Stimulated activated CD4-positive, alpha-beta T cell treated with anti-CD3 and anti-CD28 coated beads, TNF-alpha, amount 100 ng/mL, for 48 hours (primary cell): Measurements from ENCODE around the gene TARS3.
A peak's percentile ranks its signal among the peaks of the same experiment; 100 is the strongest.

Source experiments
- DNase-seq, 3 donors: peaks; one replicate each; pipeline ENCODE4 v3.0.0-alpha.2; 2020; ENCODE audit warnings: low read depth in 3 of 3

The TARS3 gene

DNA sequence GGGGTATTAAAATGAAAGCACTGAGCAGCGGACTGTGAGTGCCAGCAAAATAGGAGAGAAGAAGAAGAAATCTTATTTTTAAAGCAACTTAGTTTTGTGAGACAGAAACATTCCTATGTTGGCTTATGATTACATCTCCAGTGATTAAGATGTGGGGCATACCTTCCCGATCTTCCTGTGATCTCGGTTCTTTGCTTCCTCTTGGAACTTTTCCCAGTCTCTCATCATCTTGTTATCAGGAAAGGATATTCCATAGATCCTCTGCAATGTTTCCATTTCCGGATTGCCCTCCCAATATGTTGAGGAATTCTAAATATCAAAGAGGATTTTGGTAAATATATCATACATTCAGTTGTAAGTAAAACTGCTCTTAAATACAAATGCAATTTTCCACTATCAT is 22.2 kb downstream of the TARS3 start:
- DNase-seq = no peak

DNA sequence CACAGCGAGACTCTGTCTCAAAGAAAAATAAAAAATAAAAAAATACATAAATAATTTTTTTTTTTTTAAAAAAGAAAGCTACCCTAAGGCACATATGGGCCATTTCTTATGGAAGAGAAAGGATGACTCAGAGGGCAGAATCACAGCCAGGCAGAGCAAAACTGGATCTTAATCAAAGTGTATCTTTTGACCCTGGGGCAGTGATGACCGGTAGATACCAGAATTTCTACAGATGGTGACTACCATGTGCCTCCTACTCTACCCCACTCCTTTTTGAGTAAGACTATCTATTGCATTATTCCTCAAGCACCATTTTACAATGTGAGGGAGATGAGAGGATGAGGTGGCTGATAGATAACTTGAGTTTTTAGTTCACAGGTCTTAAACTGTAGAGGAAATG is 26.0 kb downstream of the TARS3 start:
- DNase-seq = no peak

DNA sequence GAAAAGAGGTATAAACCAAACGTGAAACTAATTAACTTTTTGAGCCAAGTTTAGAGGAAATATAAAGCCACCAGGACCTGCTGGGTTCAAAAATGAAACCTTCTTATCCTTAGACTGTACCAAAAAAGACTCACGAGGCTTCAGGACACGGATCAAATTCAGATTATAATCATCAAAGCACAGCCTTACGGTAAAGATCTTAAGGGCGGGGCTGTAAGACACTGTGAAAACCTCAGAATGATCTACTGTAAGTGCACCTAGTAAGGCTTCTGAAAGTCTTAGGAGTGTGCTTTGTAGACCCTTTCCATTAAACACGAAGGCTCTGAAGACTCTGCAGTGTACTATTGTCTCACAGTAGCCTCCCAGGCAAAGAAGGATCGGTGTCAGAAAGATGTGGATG is 26.8 kb downstream of the TARS3 start:
- no peak for DNase-seq

DNA sequence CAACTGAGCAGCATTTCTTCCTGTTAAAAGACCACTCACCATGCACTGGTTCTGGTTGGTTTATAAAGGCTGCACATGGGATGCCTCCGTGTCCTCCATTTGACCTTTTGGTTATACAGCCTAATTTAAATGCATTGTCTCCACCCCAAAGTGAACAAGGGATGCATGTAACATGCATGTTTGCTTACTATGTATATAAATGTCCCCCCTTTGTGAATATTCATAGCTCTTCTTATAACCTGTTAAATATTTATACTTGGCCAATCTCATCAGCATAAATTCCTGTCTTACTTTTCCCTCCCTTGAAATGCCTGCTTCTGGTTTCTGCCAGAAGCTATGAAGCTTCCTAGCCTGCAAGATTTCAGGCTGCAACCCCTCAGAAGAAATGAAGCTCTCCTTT is 27.4 kb downstream of the TARS3 start:
- DNase-seq = no peak

DNA sequence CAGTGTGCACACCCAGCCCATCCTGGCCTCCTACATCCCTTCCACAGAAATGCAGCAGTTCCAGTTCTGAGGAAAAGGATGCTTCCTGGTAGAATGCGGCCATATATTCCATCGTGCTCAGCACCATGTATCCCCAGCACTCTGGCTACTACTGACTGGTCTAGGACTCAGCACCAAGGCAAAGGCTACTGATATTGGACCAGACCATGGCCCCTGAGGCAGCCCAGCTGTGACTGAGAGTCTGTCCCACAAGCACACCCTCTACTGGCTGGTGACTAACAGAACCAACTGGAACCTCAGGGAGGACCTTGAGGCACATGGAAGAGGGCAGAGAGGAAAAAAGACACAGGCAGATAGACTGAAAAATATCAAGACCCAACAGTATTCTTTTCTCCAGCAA is 30.0 kb downstream of the TARS3 start:
- DNase-seq = no peak

DNA sequence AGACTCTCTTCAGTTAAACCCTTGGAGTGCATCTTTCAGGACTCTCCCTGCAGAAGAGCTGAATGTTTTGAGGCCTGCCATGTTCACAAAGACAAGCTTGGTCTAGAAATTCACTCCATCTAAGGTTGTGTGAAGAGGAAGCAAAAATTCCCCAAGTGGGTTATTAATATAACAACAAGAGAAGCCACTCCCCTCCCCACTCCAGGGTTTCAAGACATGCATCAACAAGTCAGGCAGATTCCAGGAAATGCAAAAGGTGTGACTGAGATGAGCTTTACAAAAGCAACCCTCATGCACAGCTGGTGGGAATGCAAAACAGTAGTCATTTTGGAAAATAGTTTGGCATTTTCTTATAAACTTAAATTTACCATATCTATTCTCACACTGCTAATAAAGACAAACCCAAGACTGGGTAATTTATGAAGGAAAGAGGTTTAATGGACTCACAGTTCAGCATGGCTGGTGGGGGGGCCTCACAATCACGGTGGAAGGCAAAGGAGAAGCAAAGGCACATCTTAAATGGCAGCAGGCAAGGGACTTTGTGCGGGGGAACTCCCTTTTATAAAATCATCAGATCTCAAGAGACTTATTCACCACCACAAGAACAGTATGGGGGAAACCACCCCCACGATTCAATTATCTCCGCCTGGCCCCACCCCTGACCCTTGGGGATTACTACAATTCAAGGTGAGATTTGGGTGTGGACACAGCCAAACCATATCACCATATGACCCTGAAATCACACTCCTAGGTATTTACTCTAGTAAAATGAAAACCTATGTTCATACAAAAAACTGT is 31.3 kb downstream of the TARS3 start:
- DNase-seq = no peak

DNA sequence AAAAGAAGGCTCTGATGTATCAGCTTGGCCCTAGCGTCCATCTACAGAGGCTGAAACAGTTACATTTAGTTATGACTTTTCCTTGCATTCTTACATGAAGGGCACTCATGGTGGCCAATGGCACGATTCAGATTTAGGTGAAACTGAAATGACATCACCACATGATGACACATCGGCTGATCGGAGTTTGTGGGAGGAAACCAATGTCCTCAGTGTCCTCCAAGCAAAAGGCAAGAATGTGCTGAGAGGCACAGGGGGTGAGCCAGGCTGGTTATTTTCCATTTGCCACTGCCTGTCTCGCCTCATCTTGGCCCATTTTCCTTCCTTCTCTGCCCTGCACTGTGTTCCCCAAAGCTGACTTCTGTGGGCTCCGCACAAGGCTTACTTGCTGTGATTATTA is 34.4 kb downstream of the TARS3 start:
- DNase-seq = peak in 1 of 3 donors; percentile 21

DNA sequence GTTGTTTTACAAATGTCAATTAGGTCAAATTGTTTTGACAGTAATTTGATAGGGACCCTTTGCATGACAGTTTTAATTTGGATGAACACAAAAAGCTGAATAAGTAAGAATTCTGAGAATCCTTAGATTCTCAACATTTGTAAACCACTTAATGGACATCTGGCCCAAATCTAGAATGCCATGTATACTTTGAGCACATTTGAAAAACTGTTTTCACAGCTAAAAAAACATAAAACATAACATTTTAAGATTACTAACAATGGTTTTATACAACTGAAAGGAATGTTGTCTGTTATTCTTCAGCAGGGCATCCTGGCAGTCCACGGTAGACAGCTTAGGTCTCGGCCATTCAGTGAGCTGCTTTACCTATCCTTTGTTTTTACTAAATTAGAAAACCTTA is 37.6 kb downstream of the TARS3 start:
- no peak for DNase-seq

DNA sequence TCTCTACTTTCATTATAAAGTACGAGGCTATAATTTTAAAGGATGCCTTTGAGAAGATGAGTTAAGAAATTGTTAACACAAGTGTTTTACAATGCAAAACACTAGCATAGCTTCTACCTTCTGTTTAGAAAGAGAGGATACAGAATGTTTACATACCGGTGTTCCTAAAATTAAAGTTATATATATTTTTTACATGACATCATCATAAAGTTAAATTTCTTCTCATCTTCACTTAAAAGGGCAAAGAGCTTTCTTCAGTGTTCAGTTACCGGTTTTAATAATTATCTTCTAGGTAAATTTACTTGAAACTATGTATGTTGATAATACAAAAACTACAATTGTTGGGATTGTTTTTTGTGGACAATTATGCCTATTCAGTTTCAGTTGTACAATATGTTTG is 39.4 kb downstream of the TARS3 start:
- DNase-seq = no peak

DNA sequence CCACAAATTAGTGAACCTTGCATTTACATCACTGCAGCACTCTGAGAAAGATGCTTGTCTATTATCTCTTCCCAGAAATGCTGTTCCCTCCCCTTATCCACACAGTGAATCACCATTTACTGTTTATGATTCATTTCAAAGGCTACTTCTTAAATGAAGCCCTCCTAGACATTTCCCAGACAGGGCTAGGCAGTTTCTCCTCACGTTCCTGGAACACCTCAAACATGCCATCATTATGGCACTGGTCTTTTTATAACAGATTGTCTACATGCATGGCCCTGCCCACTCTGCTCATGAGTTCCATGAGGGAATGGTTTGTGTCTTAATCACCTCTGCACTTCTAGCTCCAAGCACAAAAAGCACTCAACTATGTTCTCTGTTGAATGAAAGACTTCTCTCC is 39.9 kb downstream of the TARS3 start:
- no peak for DNase-seq

DNA sequence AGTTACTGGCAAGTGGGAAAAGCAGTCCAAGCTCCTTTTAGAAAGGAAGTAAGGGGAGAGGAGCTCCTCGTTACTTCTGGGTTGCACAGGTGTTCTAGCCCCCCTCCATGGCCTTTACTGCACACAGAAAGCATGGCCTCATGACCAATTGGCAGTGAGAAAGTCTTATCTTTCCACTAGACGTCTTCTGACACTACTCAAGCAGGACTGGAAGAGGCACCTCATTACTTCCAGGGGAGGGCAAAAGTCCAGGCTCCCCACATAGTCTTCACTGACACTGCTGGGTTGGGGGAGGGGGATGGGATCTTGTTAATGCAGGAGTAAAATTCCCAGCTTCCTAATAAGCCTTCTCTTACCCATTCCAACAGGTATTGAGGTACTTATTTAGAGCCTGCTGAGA is 44.5 kb downstream of the TARS3 start:
- no peak for DNase-seq

DNA sequence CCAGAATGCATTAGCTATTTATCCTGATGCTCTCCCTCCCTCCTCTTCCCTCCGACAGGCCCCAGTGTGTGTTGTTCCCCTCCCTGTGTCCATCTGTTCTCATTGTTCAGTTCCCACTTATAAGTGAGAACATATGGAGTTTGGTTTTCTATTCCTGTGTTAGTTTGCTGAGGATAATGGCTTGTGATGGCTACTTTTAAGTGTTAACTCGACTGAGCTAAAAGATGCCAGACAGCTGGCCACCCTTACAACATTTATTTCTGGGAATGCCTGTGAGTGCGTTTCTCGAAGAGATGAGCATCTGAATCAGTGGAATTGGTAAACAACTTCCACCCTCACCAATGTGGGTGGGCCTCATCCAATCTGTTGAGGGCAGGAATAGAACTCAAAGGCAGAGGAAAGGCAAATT is 47.3 kb downstream of the TARS3 start:
- DNase-seq = no peak

DNA sequence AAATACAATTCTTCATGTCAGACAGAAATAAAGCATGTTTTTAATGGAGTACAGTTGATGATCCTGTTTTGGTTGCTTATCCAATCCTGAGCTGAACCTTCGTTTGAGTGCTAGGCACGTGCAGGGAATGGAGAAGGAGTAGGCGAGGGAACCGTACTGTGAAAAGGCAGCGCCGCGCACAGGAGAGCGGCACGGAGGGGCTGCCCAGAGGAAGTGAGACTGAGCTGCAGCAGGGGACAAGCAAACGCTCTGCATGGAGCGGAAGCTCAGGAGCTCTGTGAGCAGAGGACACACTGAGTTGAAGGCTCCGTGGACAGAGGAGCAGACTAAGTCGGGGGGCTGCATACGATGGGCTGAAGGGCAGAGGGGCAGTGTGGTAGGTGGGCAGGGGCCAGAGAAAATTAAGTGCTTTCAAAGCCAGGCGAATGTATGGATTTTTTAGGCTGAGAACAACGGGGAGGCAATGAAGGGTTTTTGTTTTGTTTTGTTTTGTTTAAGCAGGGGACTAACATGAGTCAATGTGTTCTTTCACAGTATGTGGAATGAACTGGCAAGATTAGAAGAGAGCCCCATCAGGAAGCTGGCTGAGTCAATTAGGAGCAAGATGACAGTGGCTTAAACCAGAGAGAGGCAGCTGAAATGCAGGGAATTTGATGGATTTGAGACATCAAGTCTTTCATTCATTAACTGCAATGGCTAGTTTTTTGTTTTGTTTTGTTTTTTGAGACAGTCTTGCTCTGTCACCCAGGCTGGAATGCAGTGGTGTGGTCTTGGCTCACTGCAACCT is 48.3 kb downstream of the TARS3 start:
- DNase-seq = no peak

DNA sequence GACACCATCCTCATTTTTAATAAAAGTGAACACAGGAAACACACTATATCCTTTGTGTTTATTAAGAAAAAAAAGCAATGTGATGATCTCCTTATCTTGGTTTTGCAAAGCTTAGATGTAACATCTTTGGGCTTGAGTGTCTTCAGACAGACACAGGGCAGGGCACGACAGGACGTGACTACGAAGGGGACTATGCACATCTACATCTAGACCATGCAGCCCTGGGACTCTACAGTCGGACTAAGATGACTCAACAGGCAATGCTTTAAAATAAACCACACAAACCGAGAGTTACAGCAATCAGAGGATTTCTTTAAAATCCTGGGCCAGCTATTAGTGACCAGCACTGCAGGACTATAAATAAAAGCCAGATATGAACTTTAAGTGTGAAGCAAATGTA is 49.3 kb downstream of the TARS3 start:
- no peak for DNase-seq

DNA sequence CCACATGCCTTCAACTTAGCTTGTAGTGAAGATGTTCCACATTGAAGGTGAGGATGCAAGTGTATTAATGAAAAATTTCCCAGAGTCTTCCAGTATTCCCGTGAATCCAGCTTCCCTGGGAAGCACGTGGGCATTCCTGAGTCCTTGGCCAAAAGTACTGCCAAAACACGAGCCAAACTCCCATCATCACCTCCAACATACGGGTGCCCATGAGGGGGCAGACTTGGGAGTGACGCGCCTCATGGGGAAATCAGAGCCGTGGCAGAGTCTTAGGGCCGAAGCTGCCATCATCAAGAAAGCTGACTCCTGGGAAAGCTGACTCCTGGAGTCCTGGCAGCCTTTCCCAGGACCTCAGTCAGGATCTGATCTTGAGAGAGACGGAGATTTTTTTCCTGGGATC is 52.0 kb downstream of the TARS3 start:
- no peak for DNase-seq

DNA sequence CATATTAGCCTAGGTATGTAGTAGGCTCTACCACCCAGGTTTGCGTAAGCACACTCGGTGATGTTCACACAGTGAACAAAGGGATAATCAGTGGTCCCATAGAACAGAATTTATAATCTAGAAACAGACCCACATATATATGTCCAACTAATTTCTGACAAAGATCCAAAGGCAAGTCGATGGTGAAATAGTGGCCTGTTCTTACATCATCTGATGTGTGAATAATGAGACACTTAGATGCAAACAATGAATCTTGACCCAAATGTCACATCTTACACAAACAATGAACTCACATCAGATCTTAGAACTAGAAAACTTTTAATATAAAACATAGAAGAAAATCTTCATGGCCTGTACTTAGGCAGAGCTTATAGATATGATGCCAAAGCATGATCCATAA is 54.5 kb downstream of the TARS3 start:
- no peak for DNase-seq

DNA sequence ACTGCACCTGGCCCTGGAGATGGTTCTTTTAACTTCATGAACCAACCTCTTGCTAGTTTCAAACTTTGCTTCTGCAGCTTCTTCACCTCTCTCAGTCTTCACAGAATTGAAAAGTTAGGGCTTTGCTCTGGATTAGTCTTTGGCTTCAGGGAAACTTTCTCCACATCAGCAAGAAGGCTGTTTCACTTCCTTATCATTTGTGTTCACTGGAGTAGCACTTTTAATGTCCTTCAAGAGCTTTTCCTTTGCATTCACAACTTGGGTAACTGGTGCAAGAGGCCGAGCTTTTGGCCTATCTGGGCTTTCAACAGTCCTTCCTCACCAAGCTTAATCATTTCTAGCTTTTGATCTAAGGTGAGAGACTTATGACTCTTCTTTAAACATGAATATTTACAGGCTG is 56.4 kb downstream of the TARS3 start:
- DNase-seq = no peak

DNA sequence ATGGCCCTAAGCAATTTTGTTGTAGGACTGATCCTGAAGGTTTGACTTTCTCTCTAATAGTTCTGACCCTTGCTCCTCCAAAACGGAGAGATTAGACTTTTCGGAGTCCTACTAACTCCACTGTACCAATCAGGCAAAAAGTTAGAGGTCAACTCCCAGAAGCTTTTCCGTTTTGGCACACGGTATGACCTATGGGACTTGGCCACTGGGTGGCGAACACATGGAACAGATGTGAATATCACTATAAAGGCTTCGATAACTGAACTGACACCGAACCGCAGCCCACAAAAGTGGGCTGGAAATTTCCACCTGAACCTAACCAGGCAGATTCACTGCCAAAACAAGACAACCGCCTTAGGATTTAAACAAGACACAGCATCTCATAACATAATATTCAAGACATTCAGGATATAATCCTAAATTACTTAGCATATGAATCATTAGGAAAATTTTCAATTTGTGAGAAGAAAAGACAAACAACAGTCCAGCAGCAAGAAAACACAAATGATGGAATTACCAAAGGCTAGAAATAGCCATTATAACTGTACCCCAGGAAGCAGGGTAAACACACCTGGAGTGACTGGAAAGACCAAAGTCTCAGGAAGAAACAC is 59.9 kb downstream of the TARS3 start:
- DNase-seq = no peak

DNA sequence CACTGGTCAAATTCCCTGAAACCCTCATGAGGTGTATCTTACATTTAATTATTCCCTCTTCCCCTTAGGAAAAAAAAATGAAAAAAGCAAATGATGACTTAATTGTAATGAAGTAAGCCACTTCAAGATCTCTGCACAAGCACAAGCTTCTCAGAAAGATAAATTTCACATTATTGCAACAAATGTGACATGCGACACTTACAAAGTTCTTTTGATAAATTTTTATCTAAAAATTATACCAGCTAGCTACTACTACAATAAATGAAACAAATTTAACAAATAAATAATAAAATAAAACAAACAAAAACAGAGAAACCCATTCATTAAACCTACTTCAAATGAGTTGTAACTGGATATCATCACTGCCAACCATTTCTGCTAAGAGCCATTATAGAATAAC is 62.1 kb downstream of the TARS3 start:
- no peak for DNase-seq

DNA sequence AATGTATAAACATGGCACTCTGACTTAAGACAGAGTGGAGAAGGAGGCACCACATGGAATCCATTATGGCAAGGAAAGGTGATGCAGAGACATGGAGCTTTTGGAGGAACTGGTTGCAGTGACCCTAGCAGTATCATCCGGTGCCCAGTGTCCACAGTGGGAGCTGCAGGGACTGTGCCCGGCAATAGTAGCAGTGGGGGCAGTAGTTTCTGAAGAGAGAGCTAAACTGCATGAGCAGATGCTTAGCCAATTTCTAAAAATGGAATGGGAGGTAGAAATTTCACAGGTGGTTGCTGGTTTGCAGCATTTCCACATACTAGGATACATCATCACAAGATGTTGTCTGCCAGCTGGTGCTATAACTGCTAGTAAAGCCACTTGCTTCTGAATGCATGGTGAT is 64.3 kb downstream of the TARS3 start:
- DNase-seq = no peak

DNA sequence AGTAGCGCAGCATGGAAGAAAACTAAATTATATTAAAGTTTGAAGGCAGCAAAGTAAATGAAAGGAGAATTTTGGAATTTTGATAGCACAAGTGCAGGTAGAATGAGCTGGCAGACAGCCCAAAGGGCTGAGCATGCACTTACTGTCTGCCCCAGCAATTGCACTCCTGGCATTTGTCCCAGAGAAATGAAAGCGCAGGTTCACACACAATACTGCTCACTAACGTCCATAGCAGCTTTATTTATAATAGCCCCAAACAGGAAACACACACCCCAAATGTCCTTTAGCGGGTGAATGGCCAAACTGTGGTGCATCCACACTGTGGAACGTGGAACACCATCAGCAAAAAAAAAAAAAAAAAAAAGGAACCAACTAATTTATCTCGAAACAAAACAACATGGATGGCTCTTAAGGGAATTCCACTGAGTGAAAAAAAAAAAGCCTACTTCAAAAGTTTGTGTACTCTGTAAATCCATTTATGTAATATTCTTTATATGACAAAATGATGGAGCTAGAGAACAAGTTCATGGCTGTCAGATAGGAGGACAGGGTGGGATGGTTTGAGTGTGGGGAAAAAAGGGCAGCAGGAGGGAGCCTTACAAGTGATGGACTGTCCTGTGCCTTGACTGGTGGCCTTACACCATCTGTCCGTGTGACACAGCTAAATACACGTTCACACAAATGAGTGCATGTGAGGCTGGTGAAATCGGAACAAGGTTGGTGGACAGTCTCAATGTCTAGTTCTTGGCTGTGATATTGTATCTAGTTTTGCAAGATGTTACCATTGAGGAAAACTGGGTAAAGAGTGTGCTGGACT is 66.1 kb downstream of the TARS3 start:
- DNase-seq = no peak

DNA sequence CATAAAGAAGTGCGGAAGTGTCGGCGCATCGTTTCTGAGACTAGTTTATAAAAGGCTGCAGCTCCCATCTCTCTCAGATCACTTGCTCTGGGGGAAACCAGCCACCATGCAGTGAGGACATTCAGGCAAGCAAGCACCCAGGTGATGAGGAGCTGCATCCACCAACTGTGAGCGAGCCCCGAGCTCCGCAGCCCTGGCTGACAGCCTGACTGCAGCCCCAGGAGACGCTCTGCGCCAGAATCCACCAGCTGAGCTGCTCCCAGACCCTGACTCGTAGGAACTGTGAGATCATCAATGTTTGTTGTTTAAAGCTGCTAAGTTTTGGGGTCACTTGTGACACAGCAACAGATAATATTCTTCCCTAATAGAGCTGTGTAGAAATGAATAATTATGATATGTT is 67.1 kb downstream of the TARS3 start:
- DNase-seq = no peak
